Dedifferentiated amniotic fluid mesenchymal stem cell (primary cell): Measurements from ENCODE around the gene LHPP.
"Not testable (repeated sequence)": the region's sequence is repeated elsewhere in the genome, so short reads cannot be mapped to it uniquely, and the experiment has no call there.

Experiments
- DNase-seq: peaks from one replicate; pipeline ENCODE4 v3.0.0-alpha.2; 2016; ENCODE audit errors: extremely low spot score

LHPP gene

GRCh38 chr10:124605856-124606812, 144.5 kb downstream of the LHPP start:
- no peak for DNase-seq

GRCh38 chr10:124606822-124607221, 145.2 kb downstream of the LHPP start:
- DNase-seq = no peak

GRCh38 chr10:124607693-124608092, 146.1 kb downstream of the LHPP start:
- DNase-seq = no peak

GRCh38 chr10:124608093-124608721, 146.6 kb downstream of the LHPP start:
- DNase-seq = no peak

- no peak for DNase-seq
Observed at GRCh38 chr10:124609698-124610097, 148.1 kb downstream of the LHPP start.

GRCh38 chr10:124610186-124610585, 148.6 kb downstream of the LHPP start:
- DNase-seq = not testable (repeated sequence)

- not testable (repeated sequence) for DNase-seq
Observed at GRCh38 chr10:124610851-124611250, 149.2 kb downstream of the LHPP start.

- DNase-seq = no peak
Observed at GRCh38 chr10:124611738-124612137, 150.1 kb downstream of the LHPP start.

- DNase-seq = no peak
Observed at GRCh38 chr10:124612611-124613498, 151.2 kb downstream of the LHPP start.

- no peak for DNase-seq
Observed at GRCh38 chr10:124614003-124614659, 152.5 kb downstream of the LHPP start.

- no peak for DNase-seq
Observed at GRCh38 chr10:124615259-124615658, 153.6 kb downstream of the LHPP start.

- no peak for DNase-seq
Observed at GRCh38 chr10:124616040-124616835, 154.6 kb downstream of the LHPP start.

GRCh38 chr10:124616836-124617130, 155.2 kb downstream of the LHPP start:
- DNase-seq = no peak

- no peak for DNase-seq
Observed at GRCh38 chr10:124618470-124619073, 156.9 kb downstream of the LHPP start.

- no peak for DNase-seq
Observed at GRCh38 chr10:124619195-124619594, 157.6 kb downstream of the LHPP start.

GRCh38 chr10:124619802-124620490, 158.3 kb downstream of the LHPP start:
- DNase-seq = no peak

- no peak for DNase-seq
Observed at GRCh38 chr10:124621637-124622036, 160.0 kb downstream of the LHPP start.

GRCh38 chr10:124622158-124622557, 160.5 kb downstream of the LHPP start:
- no peak for DNase-seq

GRCh38 chr10:124622866-124623536, 161.4 kb downstream of the LHPP start:
- DNase-seq = no peak
